Measurements from ENCODE around the gene CORO6.

CORO6 gene

GRCh38 chr17:29629839-29630238, 7.1 kb upstream of the CORO6 start:
- no peak for DNase-seq

- no peak for DNase-seq
Observed at GRCh38 chr17:29628644-29629043, 5.9 kb upstream of the CORO6 start.

- no peak for DNase-seq
Observed at GRCh38 chr17:29627951-29628350, 5.2 kb upstream of the CORO6 start.

GRCh38 chr17:29625037-29625750, 2.5 kb upstream of the CORO6 start:
- no peak for DNase-seq

- no peak for DNase-seq
Observed at GRCh38 chr17:29624586-29624985, 1.9 kb upstream of the CORO6 start.

- DNase-seq: no peak
Observed at GRCh38 chr17:29623283-29623647, 553 bp upstream of the CORO6 start.

GRCh38 chr17:29621751-29622194, 939 bp downstream of the CORO6 start:
- DNase-seq: no peak

GRCh38 chr17:29620779-29621500, 1.8 kb downstream of the CORO6 start:
- DNase-seq: no peak

GRCh38 chr17:29620271-29620670, 2.4 kb downstream of the CORO6 start:
- DNase-seq: no peak

- no peak for DNase-seq
Observed at GRCh38 chr17:29619251-29619650, 3.5 kb downstream of the CORO6 start.

GRCh38 chr17:29618272-29619065, 4.2 kb downstream of the CORO6 start:
- DNase-seq: no peak

GRCh38 chr17:29617481-29618271, 5.0 kb downstream of the CORO6 start:
- peak; percentile 34 for DNase-seq

GRCh38 chr17:29617125-29617480, 5.6 kb downstream of the CORO6 start:
- DNase-seq: peak; percentile 64

GRCh38 chr17:29616300-29617048, 6.2 kb downstream of the CORO6 start:
- no peak for DNase-seq

- peak; percentile 84 for DNase-seq
Observed at GRCh38 chr17:29615492-29616299, 7.0 kb downstream of the CORO6 start.

GRCh38 chr17:29615048-29615385, 7.7 kb downstream of the CORO6 start:
- no peak for DNase-seq

- no peak for DNase-seq
Observed at GRCh38 chr17:29614349-29615047, 8.2 kb downstream of the CORO6 start.

- DNase-seq: no peak
Observed at GRCh38 chr17:29613856-29614255, 8.9 kb downstream of the CORO6 start.

- DNase-seq: peak; percentile 73
Observed at GRCh38 chr17:29613352-29613837, 9.3 kb downstream of the CORO6 start.
